ENCODE data around the gene GART.
"Not testable (repeated sequence)": the region's sequence is repeated elsewhere in the genome, so short reads cannot be mapped to it uniquely, and the experiment has no call there.

GART gene

DNA sequence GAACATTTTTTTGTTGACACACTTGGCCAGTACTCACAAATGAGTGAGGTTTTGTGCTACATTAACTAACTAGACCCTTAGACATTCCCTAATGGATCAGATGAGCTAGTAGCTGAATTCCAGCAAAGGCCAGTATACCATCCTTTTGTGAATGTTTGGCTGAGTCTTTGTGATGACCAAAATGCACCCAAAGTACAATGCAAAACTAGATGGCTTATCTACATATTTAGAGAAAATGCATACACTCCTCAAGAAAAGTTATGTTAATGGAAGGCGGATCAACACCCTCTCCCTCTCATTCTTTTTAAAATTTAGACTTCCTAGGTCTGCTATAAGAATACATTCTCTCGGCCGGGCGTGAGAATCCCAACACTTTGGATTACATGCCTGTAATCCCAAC, 30.3 kb downstream of the GART start:
- no peak for DNase-seq

DNA sequence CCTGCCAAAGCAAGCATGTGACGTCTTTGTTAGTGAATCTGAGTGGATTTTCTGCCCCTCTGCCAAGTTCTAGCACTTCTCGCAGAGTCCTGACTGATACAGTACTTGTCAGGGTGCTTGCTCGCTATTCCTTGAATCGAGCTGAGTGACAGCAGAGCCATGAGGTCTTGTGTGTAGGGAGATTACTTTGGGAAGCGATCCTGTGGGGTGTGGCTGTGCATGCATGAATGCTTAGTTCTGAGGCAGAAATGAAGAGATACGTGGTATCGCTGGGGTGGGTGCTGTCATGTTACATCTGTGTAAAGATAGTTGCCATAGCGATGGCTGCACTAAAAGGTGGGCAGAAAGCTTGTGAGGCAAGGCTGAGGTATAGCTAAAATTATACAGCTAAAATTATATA, 31.1 kb downstream of the GART start:
- no peak for DNase-seq

- not testable (repeated sequence) for DNase-seq
Measured at GRCh38 chr21:33507003-33507402, 34.9 kb downstream of the GART start.

DNA sequence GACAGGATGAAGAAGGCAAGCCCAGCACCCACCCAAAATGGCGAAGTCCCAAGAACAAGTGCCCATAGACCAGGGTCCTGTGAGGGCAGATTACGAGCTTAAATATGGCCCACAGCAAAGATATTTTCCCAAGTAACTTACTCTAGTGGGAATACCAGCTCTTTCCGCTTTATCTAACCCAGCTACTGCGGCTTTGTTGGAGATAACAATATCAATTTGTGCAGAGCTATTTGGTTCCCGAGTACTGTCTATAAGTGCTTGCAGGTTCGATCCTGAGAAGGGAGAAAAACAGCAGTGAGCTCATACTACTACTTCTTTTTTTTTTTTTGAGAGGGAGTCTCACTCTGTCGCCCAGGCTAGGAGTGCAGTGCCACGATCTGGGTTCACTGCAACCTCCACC, 36.1 kb downstream of the GART start:
- no peak for DNase-seq

DNA sequence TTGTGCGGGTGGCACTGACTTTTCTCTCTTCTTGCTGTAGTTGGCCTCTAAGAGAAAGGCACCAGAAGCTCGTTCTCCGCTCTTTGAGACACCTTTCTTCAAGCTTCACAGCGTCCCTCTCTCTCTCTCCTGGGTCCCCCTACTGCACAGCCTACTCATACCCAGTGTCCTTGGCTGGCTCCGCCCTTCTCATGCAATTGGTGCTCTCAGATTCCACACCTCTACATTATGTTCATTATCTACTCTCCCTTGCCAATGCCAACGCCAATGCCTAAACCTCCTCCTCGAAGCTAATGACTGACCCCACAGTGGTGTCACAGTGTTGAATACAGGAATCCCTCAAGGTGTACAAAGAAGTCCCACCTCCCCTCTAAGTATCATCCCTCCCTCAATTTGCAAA, 45.6 kb downstream of the GART start:
- no peak for DNase-seq

DNA sequence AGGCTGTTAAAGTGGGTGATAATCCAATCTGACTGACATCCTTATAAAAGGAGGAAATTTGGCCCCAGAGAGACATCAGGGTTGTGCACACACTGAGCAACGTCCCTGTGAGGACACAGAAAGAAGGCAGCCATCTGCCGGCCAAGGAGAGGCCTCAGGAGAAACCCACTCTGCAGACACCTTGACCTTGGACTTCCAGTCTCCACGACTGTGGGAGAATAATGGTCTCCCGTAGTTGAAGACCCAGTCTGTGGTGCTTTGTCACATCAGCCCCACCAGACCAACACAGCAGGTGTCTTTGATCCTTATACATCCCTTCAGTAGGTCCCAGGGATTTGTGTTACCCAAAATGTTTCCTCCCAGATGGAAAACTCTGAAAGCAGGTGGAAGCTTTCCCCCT, 46.2 kb downstream of the GART start:
- no peak for DNase-seq

DNA sequence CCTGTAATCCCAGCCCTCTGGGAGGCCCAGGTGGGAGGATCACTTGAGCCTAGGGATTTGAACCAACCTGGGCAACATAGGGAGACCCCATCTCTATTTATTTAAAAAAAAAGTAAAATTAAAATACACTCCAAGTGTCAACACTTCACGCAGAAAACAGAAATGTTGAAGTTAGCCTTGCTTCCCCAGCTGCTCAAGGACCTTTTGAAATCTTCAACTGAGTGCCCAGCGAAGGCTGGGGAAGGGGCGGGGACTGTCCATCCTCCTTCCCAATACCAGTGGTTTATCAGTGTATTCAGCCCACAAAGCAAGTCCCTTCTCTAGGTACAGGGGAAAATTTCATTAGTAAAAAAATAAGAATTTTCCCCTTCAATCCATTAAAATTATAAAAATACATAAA, 48.2 kb downstream of the GART start:
- no peak for DNase-seq

GRCh38 chr21:33492571-33492970, 49.3 kb downstream of the GART start:
- no peak for DNase-seq

DNA sequence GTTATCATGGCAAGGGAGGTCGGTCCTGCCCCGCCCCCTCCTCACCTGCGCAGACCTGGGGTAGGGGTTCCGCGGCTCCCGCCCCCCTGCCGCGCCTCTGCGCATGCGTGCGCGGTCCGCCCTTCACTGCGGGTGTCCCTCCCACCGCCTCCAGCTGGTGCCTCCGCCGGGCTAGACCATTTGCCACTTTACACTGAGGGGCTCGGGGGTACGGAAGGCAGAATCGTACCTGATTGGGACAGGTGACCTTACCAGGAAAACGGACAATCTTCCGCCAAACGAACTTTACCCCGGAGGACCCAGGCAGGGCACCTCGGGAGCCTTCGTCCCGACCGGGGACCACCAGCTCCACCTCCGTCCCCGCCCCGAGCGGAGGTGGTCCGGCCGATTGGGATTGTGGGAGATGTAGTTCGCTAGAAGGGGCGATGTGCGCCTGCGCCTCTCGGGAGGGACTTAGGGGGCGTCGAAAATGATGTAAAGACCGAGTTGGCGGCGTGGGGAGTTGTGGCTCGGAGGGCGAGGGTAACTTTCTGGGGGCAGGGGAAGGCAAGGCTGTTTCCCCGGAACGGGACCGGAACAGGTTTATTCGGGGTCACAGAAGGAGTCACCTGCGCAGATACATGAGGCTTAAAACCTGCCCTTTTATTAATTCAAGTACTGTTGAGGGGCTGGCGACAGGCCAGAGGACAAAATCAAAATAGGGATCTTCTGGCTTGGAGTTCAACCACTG, 50.4 kb downstream of the GART start, which contains the start of gene DNAJC28:
TSS of gene DNAJC28 (minus strand) at position 344 of the 730 bp plus-strand sequence. CDS start 2,323 bp downstream, outside the sequence.
- peak; percentile 94 to 99 for DNase-seq

DNA sequence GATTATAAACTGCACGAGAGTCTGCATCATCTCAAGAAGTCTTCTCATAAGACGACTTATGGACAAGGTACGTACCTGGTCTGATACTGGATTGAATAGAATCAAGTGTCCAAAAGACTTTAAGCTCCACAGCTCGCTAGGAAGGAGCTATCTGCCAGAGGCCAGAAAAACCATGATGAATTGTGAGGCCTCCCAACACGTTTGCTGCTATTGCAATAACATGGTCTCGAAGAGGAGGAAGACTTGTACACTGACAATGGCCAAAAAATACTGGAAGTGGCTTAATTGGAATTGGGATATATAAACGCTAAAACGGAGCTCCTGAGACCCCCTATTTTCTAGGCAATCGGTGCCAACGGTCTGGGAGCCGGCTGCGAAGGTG, 50.9 kb downstream of the GART start:
- peak in 1 of 2 experiments; percentile 89 for DNase-seq

DNA sequence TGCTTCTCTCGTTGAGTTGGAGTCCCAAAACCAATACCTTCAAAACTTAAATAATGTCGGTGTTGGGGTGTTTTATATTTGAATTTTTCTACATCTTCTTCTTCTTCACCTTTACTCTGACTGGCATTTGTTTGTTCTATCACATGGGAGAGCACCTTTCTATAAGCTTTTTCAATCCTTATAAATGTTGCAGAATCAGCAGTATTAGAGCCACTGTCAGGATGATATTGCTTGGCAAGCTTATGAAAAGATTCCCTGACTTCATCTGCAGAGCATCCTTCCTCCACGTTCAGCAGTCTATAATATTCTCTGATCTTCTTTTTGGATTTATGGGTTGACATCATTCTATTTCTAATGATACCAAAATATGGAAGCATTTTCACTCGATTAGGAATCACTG, 53.0 kb downstream of the GART start:
- no peak for DNase-seq

DNA sequence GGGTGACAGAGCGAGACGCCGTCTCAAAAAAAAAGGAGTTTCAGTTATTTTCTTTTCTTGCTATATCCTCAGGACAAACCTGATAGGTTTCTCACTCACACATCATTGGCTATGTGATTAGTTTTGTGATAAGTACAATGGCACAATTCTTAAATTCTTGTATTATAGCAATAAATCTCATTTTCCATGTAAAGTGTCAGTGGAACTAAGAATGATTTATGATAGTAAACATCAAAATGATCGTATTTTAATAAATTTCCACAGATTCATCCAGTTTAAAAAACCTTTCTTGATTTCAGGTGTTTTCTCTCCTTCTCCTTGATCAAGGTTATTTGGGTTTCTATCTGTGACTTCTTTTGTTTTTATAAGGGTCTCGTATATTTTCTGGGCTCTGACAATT, 53.9 kb downstream of the GART start:
- DNase-seq, result no peak

GRCh38 chr21:33481314-33481943, 60.5 kb downstream of the GART start:
- DNase-seq, result no peak

- no peak for DNase-seq
Measured at GRCh38 chr21:33480481-33481103, 61.3 kb downstream of the GART start.

- peak; percentile 90 to 95 for DNase-seq
Measured at GRCh38 chr21:33479679-33480480, 62.0 kb downstream of the GART start, which contains the start of gene TMEM50B. TMEM50B (minus strand) TSS chr21:33479974; CDS start chr21:33468885, 11,089 bp downstream.

DNA sequence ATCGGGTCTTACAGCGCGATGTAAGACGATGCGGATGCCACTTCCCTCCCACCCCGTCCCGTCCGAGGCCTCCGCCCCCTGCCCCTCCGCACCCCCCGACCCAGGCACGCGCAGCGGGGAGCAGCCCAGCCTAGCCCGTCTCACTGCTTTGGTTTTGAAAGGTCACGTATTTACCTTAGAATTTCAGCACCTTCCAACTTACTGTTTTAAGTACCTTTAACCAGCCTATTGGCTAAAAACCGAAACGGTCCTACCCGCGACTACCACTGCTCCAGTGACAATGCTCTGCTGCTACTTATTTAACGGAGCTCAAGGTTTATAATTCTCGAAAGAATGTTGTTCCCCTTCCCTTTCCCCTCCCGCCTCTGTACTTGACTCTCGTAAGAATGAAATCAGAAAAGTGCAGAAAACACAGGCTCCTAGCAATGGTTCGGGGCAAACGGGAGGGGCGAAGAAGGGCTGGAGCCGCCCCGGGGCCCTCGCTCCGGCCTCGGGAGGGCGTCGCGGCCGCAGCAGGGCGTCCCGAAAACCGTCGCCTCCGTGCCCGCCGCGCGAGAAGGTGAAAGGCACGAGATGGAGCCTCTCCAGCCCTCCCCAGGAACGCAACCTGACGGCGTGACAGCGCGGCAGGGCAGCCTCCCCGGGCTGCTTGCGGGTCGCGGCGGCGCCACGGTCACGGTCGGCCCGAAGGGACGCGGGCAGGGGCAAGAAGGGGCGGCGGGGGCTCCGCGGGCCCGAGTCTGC, 62.8 kb downstream of the GART start:
- no peak for DNase-seq

GRCh38 chr21:33478182-33478581, 63.7 kb downstream of the GART start:
- no peak for DNase-seq

DNA sequence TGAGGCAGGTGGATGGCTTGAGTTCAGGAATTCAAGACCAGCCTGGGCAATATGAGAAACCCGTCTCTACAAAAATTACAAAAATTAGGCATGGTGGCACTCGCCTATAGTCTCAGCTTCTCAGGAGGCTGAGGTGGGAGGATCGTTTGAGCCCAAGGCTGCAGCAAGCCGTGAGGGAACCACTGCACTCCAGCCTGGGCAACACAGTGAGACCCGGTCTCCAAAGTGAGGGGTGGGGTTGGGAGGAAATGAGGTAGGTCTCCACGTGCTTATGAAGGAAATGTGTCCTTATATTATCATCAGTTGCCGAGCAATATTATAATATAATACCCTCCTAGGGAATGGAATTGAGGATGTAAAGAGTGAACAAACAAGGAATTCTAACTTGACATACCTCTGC, 64.9 kb downstream of the GART start:
- no peak for DNase-seq

DNA sequence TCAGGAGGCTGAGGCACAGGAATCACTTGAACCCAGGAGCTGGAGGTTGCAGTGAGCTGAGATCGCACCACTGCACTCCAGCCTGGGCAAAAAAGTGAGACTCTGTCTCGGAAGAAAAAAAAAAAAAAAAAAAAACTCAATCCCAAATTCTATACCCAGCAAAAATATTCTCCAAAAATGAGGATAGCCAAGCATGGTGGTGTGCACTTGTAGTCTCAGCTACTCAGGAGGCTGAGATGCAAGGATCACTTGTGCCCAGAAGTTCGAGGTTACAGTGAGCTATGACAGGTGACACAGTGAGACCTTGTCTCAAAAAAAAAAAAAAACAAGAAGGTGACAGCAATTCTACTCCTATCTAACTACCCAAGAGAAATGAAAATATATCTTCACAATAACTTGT, 68.6 kb downstream of the GART start:
- no peak for DNase-seq

GRCh38 chr21:33470701-33471100, 71.2 kb downstream of the GART start:
- no peak for DNase-seq

GRCh38 chr21:33469183-33469582, 72.7 kb downstream of the GART start:
- not testable (repeated sequence) for DNase-seq

DNA sequence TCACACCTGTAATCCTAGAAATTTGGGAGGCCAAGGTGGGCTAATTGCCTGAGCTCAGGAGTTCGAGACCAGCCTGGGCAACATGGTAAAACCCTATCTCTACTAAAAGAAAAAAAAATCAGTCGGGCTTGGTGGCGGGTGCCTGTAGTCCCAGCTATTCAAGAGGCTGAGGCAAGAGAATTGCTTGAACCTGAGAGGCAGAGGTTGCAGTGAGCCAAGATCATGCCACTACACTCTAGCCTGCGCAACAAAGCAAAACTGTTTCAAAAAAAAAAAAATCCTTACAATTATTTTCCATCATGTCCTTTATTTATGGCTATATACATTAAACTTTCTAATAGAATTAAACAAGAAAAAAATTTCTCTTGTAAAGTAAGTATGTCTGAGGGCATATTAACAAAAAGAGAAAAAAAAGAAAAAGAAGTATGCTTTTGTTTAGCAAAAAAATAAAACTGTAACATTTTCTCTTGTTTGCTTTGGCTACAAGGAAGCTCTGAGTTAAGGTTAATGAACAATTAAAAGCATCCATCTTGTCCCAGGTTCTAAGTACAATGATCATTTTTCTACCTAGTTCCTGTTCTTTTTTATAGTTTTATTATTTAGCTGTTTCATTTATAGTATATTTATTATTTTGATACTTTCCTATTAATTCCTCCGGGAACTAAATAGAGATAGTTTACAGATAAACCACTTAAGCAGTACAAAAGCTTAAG, 80.2 kb downstream of the GART start:
- DNase-seq, result no peak

Data from NCI-H187 (cell line).